GM21367 (cell line): ENCODE data around the gene CDK5R1.

ENCODE experiments used
- ATAC-seq: cut with Tn5 transposase; IDR thresholded peaks from one replicate; pipeline ENCODE4 v1.9.1; 2021; ENCODE audit not compliant: unreplicated experiment

Gene CDK5R1

GRCh38 chr17:32492264-32492589, 5.4 kb downstream of the CDK5R1 start:
- ATAC-seq: no peak

DNA sequence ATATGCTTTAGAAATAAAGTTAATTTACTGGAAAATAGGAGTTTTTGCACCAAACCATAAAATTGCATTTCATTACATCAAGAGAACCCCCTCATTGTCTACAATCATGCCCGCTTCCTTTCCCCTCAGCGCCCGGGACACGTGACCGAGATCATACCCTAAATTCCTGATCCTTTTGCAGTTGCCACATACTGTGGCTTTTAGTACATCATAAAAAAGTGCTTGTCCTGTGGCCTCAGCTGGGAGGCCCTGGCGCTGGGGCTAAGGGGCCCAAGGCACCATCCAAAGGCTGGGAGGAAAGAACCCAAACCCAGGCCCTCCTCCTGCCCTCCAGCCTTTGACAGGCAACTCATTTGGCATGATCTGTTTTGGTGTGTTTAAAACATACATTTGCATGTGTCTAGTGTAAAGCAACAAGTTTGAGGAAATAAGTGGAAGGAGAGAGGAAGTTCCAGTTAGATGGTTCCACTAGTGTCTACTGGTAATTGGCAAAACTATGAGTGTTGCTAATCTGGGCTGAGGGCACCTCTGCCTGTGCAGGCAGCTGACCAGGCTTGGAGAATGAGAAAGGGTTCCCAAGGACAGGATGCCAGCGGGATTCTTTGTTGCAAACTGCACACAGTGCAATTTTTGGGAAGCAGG, 6.0 kb downstream of the CDK5R1 start:
- ATAC-seq: no peak

DNA sequence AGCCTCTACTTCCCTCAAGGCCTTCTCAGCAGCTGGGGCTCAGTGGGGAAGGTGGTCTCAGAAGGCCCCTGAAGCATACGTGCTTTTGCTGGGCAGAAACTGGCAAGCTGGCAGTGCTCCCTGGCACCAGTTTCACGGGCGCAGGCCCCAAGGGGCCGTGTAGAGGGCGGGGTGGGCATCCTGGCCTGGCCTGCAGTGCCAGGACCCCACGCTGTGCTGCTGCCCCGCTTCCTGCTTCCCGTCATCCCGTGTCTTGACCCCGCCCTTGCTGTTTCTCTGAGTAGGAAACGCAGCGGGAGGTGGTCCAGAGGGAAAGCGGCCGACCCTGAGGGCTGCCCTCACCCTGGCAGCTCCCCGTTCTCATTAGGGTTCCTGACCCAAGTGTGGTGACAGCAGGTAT, 6.8 kb downstream of the CDK5R1 start:
- ATAC-seq: no peak

- ATAC-seq: no peak
Observed at GRCh38 chr17:32493976-32494513, 7.3 kb downstream of the CDK5R1 start.

GRCh38 chr17:32494621-32495358, 8.0 kb downstream of the CDK5R1 start:
- ATAC-seq: no peak

DNA sequence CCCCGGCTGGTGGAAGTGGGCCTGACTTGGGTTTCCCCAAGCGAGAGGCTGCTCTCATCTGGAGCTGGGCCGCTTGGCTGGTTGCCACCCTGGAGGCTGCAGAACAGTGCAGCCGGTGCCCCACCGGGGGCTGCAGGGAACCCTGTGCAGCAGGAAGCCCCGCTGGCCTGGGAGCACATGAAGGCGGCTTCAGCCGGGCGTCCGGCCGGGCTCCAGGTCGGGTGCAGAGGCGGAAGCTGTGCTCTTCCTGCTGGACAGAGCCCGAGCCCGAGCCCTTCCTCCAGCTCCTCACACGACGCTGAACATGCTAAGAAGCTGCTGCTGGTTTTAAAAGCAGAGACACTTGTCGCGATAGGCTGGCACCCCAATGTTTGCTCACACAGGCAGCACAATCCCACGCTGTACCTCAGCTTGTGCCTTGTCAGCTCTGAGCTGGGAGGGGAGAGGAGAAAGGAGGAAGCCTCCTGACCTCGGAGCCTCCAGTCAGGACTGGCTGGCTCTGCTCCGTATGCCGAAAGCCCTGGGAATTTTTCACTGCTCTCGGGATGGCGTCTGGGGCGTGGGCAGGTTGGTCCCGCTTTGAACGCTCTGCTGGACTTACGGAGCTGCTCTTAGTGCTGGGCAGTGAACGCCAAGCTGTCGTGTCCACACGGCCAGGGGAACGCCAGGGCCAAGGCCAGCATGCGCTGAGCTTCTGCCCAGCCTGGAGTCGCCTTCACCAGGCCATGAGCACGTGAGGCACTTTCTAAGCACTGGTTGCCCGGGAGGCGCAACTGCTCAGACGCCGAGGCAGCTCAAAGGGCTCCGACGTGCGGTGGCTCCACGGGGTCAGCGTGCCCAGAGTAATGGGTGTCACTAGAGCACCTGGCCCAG, 8.8 kb downstream of the CDK5R1 start:
- ATAC-seq: no peak

GRCh38 chr17:32496395-32497073, 9.7 kb downstream of the CDK5R1 start:
- ATAC-seq: no peak

GRCh38 chr17:32497431-32498205, 10.8 kb downstream of the CDK5R1 start:
- ATAC-seq: no peak

- ATAC-seq: no peak
Observed at GRCh38 chr17:32498391-32498790, 11.6 kb downstream of the CDK5R1 start.

DNA sequence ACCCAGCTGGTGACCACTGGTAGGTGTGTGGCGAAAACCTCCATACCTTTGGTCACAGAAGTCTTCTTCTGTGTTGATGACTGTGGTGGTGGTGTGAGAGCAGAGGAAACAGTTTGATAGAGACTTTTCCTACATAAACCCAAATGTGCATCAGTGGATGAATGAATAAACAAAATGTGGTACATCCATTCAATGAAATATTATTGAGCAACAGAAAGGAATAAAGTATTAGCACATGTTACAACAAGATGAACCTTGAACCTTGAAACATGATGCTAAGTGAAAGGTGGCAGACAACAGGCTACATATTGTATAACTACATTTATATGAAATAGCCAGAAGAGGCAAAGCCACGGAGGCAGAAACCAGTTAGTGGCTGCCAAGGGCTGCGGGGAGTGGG, 15.2 kb downstream of the CDK5R1 start:
- no peak for ATAC-seq

DNA sequence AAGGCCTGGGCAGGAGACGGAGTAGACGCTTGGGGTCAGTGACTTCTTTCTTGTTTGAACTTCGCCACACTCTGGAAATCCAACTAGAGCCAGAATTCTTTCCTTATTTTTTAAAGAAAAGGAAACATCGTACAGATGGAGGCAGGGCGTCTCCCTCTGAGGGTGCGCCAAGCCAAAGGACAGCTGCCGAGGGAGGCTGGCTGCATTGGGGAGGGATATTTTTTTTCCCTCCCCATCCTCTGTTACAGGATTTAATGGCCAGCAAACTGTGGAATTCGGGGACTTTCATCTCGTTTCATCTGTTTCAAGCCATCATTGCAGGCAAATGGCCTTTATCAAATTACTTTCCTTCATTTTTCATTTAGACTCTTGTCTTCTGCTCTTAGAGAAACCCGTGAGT, 15.9 kb downstream of the CDK5R1 start:
- ATAC-seq: no peak

DNA sequence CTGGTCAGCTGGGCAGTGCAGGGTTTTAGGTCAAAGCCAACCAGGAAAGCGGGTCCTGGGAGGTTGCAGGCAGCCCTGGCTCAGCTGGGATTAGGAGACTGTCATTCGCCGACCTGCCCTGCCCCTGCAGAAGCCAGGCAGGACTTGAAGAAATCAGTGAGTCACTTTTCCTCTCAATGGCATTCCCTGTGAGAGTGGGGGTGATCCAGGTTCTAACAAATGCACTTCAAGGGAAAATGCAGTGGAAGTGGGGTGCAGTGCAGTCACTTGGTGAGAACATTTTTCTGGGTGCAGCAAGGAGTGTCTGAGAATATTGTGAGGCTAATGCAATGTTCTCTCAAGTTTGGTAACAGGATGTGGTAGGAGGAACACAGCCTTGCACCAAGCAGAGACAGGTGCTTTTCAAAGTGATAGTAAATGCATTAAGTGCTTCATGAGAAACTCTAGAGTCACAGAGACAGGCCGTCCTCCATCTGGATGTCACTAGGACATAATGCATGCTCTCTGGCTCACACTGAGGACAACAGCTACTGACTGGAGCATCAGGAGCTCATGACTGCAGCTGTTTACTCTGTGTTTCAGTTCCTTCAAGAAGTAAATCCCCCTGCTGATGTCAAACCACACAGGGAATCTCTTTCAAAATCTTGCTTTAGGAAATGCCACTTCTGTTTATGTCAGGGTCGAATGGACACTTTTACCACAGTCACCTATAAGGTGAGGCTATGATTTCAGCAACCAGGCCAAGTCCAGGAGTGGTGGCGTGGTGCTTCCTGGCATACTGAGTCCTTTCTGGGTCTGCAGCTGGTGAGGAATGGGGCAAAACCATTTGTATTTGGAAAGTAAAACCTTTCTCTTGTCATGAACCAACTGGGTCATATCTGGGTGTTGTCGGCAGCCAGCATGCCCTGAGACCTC, 16.7 kb downstream of the CDK5R1 start:
- peak; percentile 79 for ATAC-seq

- no peak for ATAC-seq
Observed at GRCh38 chr17:32504166-32504990, 17.6 kb downstream of the CDK5R1 start.

DNA sequence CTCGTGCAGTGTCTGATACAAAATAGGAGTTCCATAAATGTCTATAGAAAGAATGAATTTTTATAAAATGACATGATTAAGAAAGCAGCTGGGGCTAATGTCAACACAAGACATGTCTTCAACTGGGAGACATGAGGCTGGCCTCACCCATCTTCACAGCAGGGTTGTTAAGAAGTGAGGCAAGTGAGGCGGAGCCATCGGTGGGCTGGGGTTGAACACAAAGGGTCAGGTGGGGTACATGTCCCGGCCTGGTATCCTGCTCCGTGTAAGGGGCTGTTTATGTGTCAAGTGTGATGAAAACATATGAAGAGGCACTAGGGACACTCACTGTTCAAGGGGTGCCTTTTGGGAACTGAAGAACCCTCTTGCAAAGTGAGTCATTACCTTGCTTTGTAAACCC, 22.1 kb downstream of the CDK5R1 start:
- no peak for ATAC-seq

DNA sequence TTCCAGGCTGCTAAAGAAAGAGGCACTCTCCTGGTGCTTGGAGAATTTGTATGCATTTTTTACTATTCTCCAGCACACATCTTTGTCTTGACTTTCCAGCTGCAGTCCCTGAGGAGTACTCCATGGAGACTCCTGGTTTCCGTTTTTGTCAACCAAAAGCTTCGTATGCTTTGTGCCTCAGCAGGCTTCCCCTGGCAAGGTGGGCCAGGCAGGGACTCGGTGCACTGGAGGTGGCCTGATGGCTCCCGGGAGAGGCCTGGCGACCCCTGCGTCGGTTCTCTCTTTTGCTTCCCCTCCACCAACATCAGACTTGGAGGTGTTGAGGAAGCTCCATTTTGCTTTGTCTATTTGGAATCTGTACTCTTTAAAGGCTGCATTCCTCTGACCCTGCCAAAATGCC, 23.7 kb downstream of the CDK5R1 start:
- no peak for ATAC-seq

GRCh38 chr17:32512328-32512727, 25.5 kb downstream of the CDK5R1 start:
- no peak for ATAC-seq

GRCh38 chr17:32513579-32513978, 26.8 kb downstream of the CDK5R1 start:
- no peak for ATAC-seq

- no peak for ATAC-seq
Observed at GRCh38 chr17:32514606-32515005, 27.8 kb downstream of the CDK5R1 start.
